HepG2 (cell line): ENCODE results near the gene ME3. TPM values are rescaled to one million over a fixed set of nuclear protein-coding genes. Genes with fewer than 3 reads are reported as not detected.

ENCODE experiments used
- GABPB1 ChIP-seq: IDR thresholded peaks from 2 replicates; pipeline ENCODE4 v1.6.1; 2016; ENCODE audit warnings: mild to moderate bottlenecking, missing genetic modification reagents, moderate library complexity, missing compliant biosample characterization
- NFE2L1 ChIP-seq: sonication (generic); formaldehyde crosslinking; IDR thresholded peaks from 2 replicates; pipeline ENCODE4 v1.4.0; 2020; ENCODE audit warnings: missing genetic modification reagents, mild to moderate bottlenecking, borderline replicate concordance
- SALL1 ChIP-seq: sonication (generic); formaldehyde crosslinking; IDR thresholded peaks from 2 replicates; pipeline ENCODE4 v1.8.0; 2022; ENCODE audit warnings: mild to moderate bottlenecking, missing genetic modification reagents
- STAG1 ChIP-seq: sonication (generic); formaldehyde crosslinking; IDR thresholded peaks from 2 replicates; pipeline ENCODE4 v1.4.0; 2020; ENCODE audit warnings: missing genetic modification reagents
- ZC3H13 ChIP-seq: sonication (generic); formaldehyde crosslinking; IDR thresholded peaks from 2 replicates; pipeline ENCODE4 v1.8.1; 2023; ENCODE audit warnings: mild to moderate bottlenecking, missing genetic modification reagents, moderate library complexity
- ZFP41 ChIP-seq: sonication (generic); formaldehyde crosslinking; IDR thresholded peaks from 2 replicates; pipeline ENCODE4 v1.4.0; 2020; ENCODE audit warnings: mild to moderate bottlenecking, missing genetic modification reagents, borderline replicate concordance
- ZMYM4 ChIP-seq: sonication (generic); formaldehyde crosslinking; IDR thresholded peaks from 2 replicates; pipeline ENCODE4 v1.8.1; 2023; ENCODE audit warnings: mild to moderate bottlenecking, missing genetic modification reagents
- ZNF253 ChIP-seq: sonication (generic); formaldehyde crosslinking; IDR thresholded peaks from 2 replicates; pipeline ENCODE4 v1.8.0; 2022; ENCODE audit warnings: mild to moderate bottlenecking, missing genetic modification reagents, borderline replicate concordance
- ZNF331 ChIP-seq: sonication (generic); formaldehyde crosslinking; IDR thresholded peaks from 2 replicates; pipeline ENCODE4 v1.4.0; 2020; ENCODE audit warnings: missing genetic modification reagents
- ZNF333 ChIP-seq: sonication (generic); formaldehyde crosslinking; IDR thresholded peaks from 2 replicates; pipeline ENCODE4 v1.4.0; 2020; ENCODE audit warnings: mild to moderate bottlenecking, missing genetic modification reagents, borderline replicate concordance
- ZNF589 ChIP-seq: sonication (generic); formaldehyde crosslinking; conservative IDR thresholded peaks from 2 replicates; pipeline ENCODE4 v1.8.0; 2022; ENCODE audit warnings: mild to moderate bottlenecking, moderate library complexity, missing genetic modification reagents
- ZNF781 ChIP-seq: sonication (generic); formaldehyde crosslinking; IDR thresholded peaks from 2 replicates; pipeline ENCODE4 v1.5.1; 2020; ENCODE audit warnings: borderline replicate concordance, mild to moderate bottlenecking, missing genetic modification reagents; ENCODE audit errors: not compliant biosample characterization
- ZNF850 ChIP-seq: sonication (generic); formaldehyde crosslinking; conservative IDR thresholded peaks from 2 replicates; pipeline ENCODE4 v1.9.0; 2021; ENCODE audit warnings: mild to moderate bottlenecking, missing genetic modification reagents
- ZSCAN22 ChIP-seq: sonication (generic); formaldehyde crosslinking; IDR thresholded peaks from 2 replicates; pipeline ENCODE4 v1.4.0; 2020; ENCODE audit warnings: mild to moderate bottlenecking, missing genetic modification reagents
- polyA plus RNA-seq, 8 experiments: library from polyadenylated mRNA; depleted of rRNA in 3 of 8; stranded (reverse) in 7 of 8; unstranded in 1 of 8; fragments of >200 nt; fragmentation: Illumina TruSeq in 4 of 8; extraction: Trizol in 4 of 8; gene quantifications; 2 replicates each; pipeline versions ENCODE4 v1.2.1 to v1.2.3, GENCODE V29; 2011 to 2016; ENCODE audit warnings: low read depth in 4 of 8, missing spikeins in 1 of 8, mixed read lengths in 1 of 8; ENCODE audit not compliant: insufficient read depth in 1 of 8
- total RNA-seq, 5 experiments: library from RNA; depleted of rRNA; stranded (reverse); fragments of >200 nt; fragmentation: Illumina TruSeq; extraction: Trizol; gene quantifications; 2 replicates each; pipeline ENCODE4 v1.2.3, GENCODE V29; 2016; ENCODE audit warnings: low read depth in 1 of 5
- TF ChIP-seq, protein P1 (sequence below): sonication (generic); formaldehyde crosslinking; IDR thresholded peaks from 2 replicates; pipeline ENCODE4 v1.4.0; 2020; ENCODE audit warnings: missing genetic modification reagents
- TF ChIP-seq, protein P2 (sequence below): sonication (generic); formaldehyde crosslinking; IDR thresholded peaks from 2 replicates; pipeline ENCODE4 v1.4.0; 2020; ENCODE audit warnings: missing genetic modification reagents
- TF ChIP-seq, protein P3 (sequence below): IDR thresholded peaks from 2 replicates; pipeline ENCODE4 v1.6.1; 2016; ENCODE audit warnings: missing compliant biosample characterization, missing genetic modification reagents, borderline replicate concordance
- TF ChIP-seq, protein P4 (sequence below): sonication (generic); formaldehyde crosslinking; conservative IDR thresholded peaks from 2 replicates; pipeline ENCODE4 v1.8.0; 2022; ENCODE audit warnings: low read depth, missing genetic modification reagents
- TF ChIP-seq, protein P5 (sequence below): sonication (generic); formaldehyde crosslinking; IDR thresholded peaks from 2 replicates; pipeline ENCODE4 v1.4.0; 2020; ENCODE audit warnings: mild to moderate bottlenecking, missing genetic modification reagents

The ME3 gene
- total and polyA plus RNA-seq, 2 of the 13 experiments (the other 11 are each of a cell fraction or from before 2014, with no cell fraction given), result not detected

DNA sequence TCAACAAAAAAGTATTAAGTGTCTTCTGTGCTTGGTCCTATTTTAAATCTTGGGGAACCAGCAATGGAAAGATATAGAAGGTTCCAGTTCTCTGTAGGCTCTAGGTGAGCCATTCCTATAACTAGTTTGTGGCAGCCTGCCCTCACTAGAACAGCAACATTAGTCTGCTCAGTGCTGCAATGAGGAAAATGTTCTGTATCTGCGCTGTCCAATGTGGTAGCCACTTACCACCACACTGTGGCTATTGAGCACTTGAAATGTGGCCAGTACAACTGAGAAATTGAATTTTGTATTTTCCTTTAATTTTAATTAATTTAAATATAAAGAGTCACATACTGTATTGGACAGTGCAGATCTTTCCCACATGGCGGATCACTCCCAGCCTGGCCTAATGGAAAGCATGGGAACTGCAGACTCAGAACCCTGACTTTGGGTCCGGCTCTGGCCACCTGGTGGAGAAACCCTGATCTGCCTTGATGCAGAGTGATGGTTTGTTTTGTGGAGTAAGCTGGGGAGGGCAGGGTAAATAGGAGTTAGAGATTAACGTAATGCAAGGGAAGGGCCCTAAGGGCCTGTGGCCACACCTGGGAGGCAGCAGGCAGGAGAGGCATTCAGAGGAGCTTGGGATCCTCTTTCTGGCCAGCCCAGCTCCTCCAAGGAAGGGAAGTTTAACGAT, 101.0 kb downstream of the ME3 start (continued):
- TF ChIP-seq, protein P1, sequence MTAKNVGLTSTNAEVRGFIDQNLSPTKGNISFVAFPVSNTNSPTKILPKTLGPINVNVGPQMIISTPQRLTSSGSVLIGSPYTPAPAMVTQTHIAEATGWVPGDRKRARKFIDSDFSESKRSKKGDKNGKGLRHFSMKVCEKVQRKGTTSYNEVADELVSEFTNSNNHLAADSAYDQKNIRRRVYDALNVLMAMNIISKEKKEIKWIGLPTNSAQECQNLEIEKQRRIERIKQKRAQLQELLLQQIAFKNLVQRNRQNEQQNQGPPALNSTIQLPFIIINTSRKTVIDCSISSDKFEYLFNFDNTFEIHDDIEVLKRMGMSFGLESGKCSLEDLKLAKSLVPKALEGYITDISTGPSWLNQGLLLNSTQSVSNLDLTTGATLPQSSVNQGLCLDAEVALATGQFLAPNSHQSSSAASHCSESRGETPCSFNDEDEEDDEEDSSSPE, result no peak
- TF ChIP-seq ZSCAN22 (CRISPR knock-in tag) (no peak), SALL1 (CRISPR knock-in tag) (peak; percentile 34; the same call in 1 of the 2 replicates), ZNF253 (CRISPR knock-in tag) (no peak), ZFP41 (CRISPR knock-in tag) (no peak), ZNF333 (CRISPR knock-in tag) (no peak), ZNF331 (CRISPR knock-in tag) (0 out of 2 replicates have a peak, but pooled peaks have one; percentile 30), ZC3H13 (CRISPR knock-in tag) (no peak), GABPB1 (CRISPR knock-in tag) (no peak), ZNF850 (CRISPR knock-in tag) (no peak), ZMYM4 (CRISPR knock-in tag) (no peak), ZNF781 (CRISPR knock-in tag) (no peak), STAG1 (peak; percentile 70), ZNF589 (no peak), NFE2L1 (CRISPR knock-in tag) (no peak)
- TF ChIP-seq, protein P2, sequence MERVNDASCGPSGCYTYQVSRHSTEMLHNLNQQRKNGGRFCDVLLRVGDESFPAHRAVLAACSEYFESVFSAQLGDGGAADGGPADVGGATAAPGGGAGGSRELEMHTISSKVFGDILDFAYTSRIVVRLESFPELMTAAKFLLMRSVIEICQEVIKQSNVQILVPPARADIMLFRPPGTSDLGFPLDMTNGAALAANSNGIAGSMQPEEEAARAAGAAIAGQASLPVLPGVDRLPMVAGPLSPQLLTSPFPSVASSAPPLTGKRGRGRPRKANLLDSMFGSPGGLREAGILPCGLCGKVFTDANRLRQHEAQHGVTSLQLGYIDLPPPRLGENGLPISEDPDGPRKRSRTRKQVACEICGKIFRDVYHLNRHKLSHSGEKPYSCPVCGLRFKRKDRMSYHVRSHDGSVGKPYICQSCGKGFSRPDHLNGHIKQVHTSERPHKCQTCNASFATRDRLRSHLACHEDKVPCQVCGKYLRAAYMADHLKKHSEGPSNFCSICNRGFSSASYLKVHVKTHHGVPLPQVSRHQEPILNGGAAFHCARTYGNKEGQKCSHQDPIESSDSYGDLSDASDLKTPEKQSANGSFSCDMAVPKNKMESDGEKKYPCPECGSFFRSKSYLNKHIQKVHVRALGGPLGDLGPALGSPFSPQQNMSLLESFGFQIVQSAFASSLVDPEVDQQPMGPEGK (CRISPR knock-in tag), result peak; percentile 40; the same call in 1 of the 2 replicates
- TF ChIP-seq, protein P3, sequence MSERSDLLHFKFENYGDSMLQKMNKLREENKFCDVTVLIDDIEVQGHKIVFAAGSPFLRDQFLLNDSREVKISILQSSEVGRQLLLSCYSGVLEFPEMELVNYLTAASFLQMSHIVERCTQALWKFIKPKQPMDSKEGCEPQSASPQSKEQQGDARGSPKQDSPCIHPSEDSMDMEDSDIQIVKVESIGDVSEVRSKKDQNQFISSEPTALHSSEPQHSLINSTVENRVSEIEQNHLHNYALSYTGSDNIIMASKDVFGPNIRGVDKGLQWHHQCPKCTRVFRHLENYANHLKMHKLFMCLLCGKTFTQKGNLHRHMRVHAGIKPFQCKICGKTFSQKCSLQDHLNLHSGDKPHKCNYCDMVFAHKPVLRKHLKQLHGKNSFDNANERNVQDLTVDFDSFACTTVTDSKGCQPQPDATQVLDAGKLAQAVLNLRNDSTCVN (CRISPR knock-in tag), result no peak
- TF ChIP-seq, protein P4, sequence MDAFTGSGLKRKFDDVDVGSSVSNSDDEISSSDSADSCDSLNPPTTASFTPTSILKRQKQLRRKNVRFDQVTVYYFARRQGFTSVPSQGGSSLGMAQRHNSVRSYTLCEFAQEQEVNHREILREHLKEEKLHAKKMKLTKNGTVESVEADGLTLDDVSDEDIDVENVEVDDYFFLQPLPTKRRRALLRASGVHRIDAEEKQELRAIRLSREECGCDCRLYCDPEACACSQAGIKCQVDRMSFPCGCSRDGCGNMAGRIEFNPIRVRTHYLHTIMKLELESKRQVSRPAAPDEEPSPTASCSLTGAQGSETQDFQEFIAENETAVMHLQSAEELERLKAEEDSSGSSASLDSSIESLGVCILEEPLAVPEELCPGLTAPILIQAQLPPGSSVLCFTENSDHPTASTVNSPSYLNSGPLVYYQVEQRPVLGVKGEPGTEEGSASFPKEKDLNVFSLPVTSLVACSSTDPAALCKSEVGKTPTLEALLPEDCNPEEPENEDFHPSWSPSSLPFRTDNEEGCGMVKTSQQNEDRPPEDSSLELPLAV, result no peak
- TF ChIP-seq, protein P5, sequence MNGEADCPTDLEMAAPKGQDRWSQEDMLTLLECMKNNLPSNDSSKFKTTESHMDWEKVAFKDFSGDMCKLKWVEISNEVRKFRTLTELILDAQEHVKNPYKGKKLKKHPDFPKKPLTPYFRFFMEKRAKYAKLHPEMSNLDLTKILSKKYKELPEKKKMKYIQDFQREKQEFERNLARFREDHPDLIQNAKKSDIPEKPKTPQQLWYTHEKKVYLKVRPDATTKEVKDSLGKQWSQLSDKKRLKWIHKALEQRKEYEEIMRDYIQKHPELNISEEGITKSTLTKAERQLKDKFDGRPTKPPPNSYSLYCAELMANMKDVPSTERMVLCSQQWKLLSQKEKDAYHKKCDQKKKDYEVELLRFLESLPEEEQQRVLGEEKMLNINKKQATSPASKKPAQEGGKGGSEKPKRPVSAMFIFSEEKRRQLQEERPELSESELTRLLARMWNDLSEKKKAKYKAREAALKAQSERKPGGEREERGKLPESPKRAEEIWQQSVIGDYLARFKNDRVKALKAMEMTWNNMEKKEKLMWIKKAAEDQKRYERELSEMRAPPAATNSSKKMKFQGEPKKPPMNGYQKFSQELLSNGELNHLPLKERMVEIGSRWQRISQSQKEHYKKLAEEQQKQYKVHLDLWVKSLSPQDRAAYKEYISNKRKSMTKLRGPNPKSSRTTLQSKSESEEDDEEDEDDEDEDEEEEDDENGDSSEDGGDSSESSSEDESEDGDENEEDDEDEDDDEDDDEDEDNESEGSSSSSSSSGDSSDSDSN, result no peak
